ENCODE results near the gene ARAP2. TPM values are rescaled to one million over a fixed set of nuclear protein-coding genes. Genes with fewer than 3 reads are reported as not detected.
A peak's percentile ranks its signal among the peaks of the same experiment; 100 is the strongest.

Gene ARAP2
- total RNA-seq, 3 donors from 2014 or later (not counting 1 experiment from before 2014, with no cell fraction given), result 199 to 295 (median 270) TPM

DNA sequence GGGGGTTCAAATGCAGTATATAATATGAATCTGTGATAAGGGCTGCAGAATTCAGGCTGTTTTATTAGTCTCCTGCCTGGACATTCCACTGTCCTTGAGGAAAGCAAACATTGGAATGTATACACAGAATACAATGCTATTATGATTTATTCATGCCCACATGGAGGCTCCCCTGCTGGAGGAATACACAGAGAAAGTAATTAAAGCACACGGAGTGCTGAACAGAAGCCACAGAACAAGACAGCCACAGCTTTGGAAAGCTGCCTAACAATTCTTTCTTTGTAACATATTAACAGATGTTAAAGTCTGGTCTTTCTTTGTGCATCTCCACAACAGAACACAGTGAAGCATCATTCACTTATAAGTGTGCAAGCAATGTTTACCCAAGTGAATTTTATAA lies 155.8 kb downstream of the ARAP2 start:
- DNase-seq, result no peak
- TF ChIP-seq, protein P1, sequence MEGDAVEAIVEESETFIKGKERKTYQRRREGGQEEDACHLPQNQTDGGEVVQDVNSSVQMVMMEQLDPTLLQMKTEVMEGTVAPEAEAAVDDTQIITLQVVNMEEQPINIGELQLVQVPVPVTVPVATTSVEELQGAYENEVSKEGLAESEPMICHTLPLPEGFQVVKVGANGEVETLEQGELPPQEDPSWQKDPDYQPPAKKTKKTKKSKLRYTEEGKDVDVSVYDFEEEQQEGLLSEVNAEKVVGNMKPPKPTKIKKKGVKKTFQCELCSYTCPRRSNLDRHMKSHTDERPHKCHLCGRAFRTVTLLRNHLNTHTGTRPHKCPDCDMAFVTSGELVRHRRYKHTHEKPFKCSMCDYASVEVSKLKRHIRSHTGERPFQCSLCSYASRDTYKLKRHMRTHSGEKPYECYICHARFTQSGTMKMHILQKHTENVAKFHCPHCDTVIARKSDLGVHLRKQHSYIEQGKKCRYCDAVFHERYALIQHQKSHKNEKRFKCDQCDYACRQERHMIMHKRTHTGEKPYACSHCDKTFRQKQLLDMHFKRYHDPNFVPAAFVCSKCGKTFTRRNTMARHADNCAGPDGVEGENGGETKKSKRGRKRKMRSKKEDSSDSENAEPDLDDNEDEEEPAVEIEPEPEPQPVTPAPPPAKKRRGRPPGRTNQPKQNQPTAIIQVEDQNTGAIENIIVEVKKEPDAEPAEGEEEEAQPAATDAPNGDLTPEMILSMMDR (IDR thresholded peaks at IDR 0.05), result no peak
- intact Hi-C loops (cut with micrococcal nuclease), result no loop called here
- H3K4me1 Mint-ChIP-seq, result peaks cover 14% of the 10 kb centered on the region in 2 donors
- 44% methylated on average over 1 of the region's 1 CpG for WGBS (ENCODE audit: insufficient coverage)
- no peaks in the 10 kb centered on the region for H3K27me3 Mint-ChIP-seq (ENCODE audit: low read depth in 2 of 2)
- no peak overlapping the region for H3K4me3 Mint-ChIP-seq
- H3K36me3 Mint-ChIP-seq, result no peaks in the 10 kb centered on the region
- Histone ChIP-seq H3K9me3 (ENCODE audit: control insufficient read depth, insufficient read depth, low read length) (no peaks in the 10 kb centered on the region), H3K27ac (ENCODE audit: low read length) (no peak overlapping the region), H3K4me1 (ENCODE audit: control insufficient read depth, insufficient read depth, low read length) (no peaks in the 10 kb centered on the region), H3K27me3 (ENCODE audit: control insufficient read depth, insufficient read depth, low read length) (no peaks in the 10 kb centered on the region), H3K36me3 (ENCODE audit: control insufficient read depth, insufficient read depth, low read length) (peaks cover 46% of the 10 kb centered on the region), H3K4me3 (ENCODE audit: low read length) (no peak overlapping the region)
- no peak for ATAC-seq
- no peaks in the 10 kb centered on the region for H3K9me3 Mint-ChIP-seq
- H3K27ac Mint-ChIP-seq, result peak overlapping the region; percentile 34 to 53

DNA sequence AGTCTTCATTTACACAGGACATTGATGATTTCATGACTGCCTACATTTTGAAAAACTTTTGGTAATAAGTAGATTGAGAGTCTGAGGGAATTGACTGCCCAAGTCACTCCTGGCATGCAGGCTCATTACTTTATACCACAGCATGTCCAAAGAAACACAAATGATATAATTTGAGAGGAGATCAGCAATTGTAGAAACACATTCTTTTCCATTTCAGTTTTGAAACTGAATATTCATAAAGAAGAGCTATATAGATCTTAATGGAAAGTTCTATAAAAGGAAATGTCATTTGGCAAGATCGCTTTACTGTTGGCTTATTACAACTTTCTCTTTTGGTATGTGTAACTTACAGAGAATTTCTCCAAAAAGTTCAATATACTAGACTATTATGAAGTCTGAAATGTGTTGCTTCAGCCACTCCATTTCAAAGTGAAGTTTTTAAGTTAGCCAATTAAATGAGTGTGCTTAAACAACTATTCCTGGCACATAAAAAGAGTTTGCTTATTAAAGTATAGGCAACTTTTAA lies 158.0 kb downstream of the ARAP2 start:
- peaks cover 55% of the 10 kb centered on the region for H3K36me3 ChIP-seq (ENCODE audit: control insufficient read depth, insufficient read depth, low read length)
- WGBS (ENCODE audit: insufficient coverage), result no CpG with 5 or more reads among the region's 1 CpG
- intact Hi-C loops (cut with micrococcal nuclease), result no loop called here

DNA sequence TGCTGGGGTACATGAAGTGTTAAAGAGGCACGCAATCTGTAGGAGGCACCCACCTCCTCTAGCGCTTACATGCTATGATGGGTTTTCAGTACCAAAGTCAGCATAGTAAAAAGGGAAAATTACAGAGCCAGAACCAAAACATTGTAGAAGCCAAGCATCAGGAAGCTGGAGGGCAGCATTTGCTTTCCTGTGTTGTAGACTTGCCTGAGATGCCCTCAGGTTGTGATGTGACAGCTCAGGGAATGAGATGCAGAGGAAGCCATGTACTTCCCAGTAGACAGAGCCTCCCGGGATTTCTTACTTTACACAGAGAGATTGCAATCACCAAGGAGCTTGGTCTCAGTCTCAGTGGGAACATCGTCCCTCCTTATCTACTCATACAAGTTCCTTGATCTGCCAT lies 161.5 kb downstream of the ARAP2 start:
- Histone ChIP-seq H3K4me3 (ENCODE audit: low read length) (no peak overlapping the region), H3K27me3 (ENCODE audit: control insufficient read depth, insufficient read depth, low read length) (no peaks in the 10 kb centered on the region), H3K27ac (ENCODE audit: low read length) (no peak overlapping the region), H3K36me3 (ENCODE audit: control insufficient read depth, insufficient read depth, low read length) (peaks cover 59% of the 10 kb centered on the region), H3K9me3 (ENCODE audit: control insufficient read depth, insufficient read depth, low read length) (no peaks in the 10 kb centered on the region), H3K4me1 (ENCODE audit: control insufficient read depth, insufficient read depth, low read length) (no peaks in the 10 kb centered on the region)
- Mint-ChIP-seq H3K27me3 (ENCODE audit: low read depth in 2 of 2) (no peaks in the 10 kb centered on the region), H3K4me1 (peaks cover 7 to 9% of the 10 kb centered on the region in 2 donors), H3K4me3 (no peak overlapping the region), H3K36me3 (no peaks in the 10 kb centered on the region), H3K9me3 (no peaks in the 10 kb centered on the region), H3K27ac (no peak overlapping the region)
- DNase-seq (no peak), ATAC-seq (no peak)
- intact Hi-C loops (cut with micrococcal nuclease), result no loop called here
- 97% methylated on average over 4 of the region's 4 CpGs for WGBS (ENCODE audit: insufficient coverage)
- TF ChIP-seq, protein P1 (IDR thresholded peaks at IDR 0.05), result no peak

More for the DNA sequence above, 158.0 kb downstream of the ARAP2 start:
- no peaks in the 10 kb centered on the region for H3K4me1 ChIP-seq (ENCODE audit: control insufficient read depth, insufficient read depth, low read length)
- no peak for DNase-seq
- no peaks in the 10 kb centered on the region for H3K27me3 Mint-ChIP-seq (ENCODE audit: low read depth in 2 of 2)
- ATAC-seq, result no peak
- no peak overlapping the region for H3K4me3 ChIP-seq (ENCODE audit: low read length)
- H3K9me3 ChIP-seq (ENCODE audit: control insufficient read depth, insufficient read depth, low read length), result no peaks in the 10 kb centered on the region
- TF ChIP-seq, protein P1 (IDR thresholded peaks at IDR 0.05), result no peak
- H3K9me3 Mint-ChIP-seq, result no peaks in the 10 kb centered on the region
- no peaks in the 10 kb centered on the region for H3K36me3 Mint-ChIP-seq
- peak overlapping the region; percentile 27 to 39 for H3K27ac Mint-ChIP-seq
- no peaks in the 10 kb centered on the region for H3K27me3 ChIP-seq (ENCODE audit: control insufficient read depth, insufficient read depth, low read length)
- no peak overlapping the region for H3K27ac ChIP-seq (ENCODE audit: low read length)
- peaks cover 14% of the 10 kb centered on the region in 2 donors for H3K4me1 Mint-ChIP-seq
- no peak overlapping the region for H3K4me3 Mint-ChIP-seq

DNA sequence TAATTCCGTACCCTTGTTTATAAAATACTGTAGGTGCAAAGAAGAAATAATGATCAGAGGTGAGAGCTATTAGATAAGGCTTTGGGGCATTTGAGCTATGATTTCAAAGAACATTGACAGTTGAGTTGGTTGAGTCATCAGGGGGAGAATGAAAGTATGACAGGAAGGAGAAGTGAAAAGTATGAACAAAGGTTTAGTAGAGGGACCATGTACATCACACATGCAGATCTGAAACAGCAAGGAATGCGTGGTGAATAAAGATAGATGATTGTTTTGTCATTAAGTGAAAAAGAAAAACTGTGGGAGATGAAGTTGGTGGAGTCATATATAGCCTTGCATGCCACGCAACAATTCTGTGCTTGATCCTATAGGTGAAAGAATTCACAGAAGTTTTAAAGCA lies 163.1 kb downstream of the ARAP2 start:
- Histone ChIP-seq H3K9me3 (ENCODE audit: control insufficient read depth, insufficient read depth, low read length) (no peaks in the 10 kb centered on the region), H3K4me3 (ENCODE audit: low read length) (no peak overlapping the region), H3K4me1 (ENCODE audit: control insufficient read depth, insufficient read depth, low read length) (no peaks in the 10 kb centered on the region), H3K36me3 (ENCODE audit: control insufficient read depth, insufficient read depth, low read length) (peaks cover 73% of the 10 kb centered on the region), H3K27ac (ENCODE audit: low read length) (no peak overlapping the region), H3K27me3 (ENCODE audit: control insufficient read depth, insufficient read depth, low read length) (no peaks in the 10 kb centered on the region)
- WGBS (ENCODE audit: insufficient coverage), result 74% methylated on average over 2 of the region's 3 CpGs
- TF ChIP-seq, protein P1 (IDR thresholded peaks at IDR 0.05), result no peak
- DNase-seq (no peak), ATAC-seq (no peak)
- H3K27me3 Mint-ChIP-seq (ENCODE audit: low read depth in 2 of 2), result no peaks in the 10 kb centered on the region
- no peaks in the 10 kb centered on the region for H3K9me3 Mint-ChIP-seq
- no peaks in the 10 kb centered on the region for H3K36me3 Mint-ChIP-seq
- H3K4me1 Mint-ChIP-seq, result peaks cover 5 to 7% of the 10 kb centered on the region in 2 donors
- no peak overlapping the region for H3K27ac Mint-ChIP-seq
- intact Hi-C loops (cut with micrococcal nuclease), result no loop called here
- H3K4me3 Mint-ChIP-seq, result no peak overlapping the region

Measured in natural killer cell (primary cell).